AG08395 (cell line): ENCODE results near the gene ABI3BP.

Source experiments
- DNase-seq: peaks from one replicate; pipeline ENCODE4 v3.0.0; 2012; ENCODE audit warnings: mixed read lengths, low spot score

The ABI3BP gene

GRCh38 chr3:100730524-100730923, 262.7 kb downstream of the ABI3BP start:
- DNase-seq: no peak

GRCh38 chr3:100726706-100727105, 266.5 kb downstream of the ABI3BP start:
- no peak for DNase-seq

GRCh38 chr3:100725935-100726513, 267.2 kb downstream of the ABI3BP start:
- no peak for DNase-seq

- DNase-seq: no peak
Measured at GRCh38 chr3:100720426-100720825, 272.8 kb downstream of the ABI3BP start.

GRCh38 chr3:100719136-100719535, 274.1 kb downstream of the ABI3BP start:
- DNase-seq: peak; percentile 6

- DNase-seq: no peak
Measured at GRCh38 chr3:100717637-100718487, 275.4 kb downstream of the ABI3BP start.

GRCh38 chr3:100717063-100717462, 276.2 kb downstream of the ABI3BP start:
- no peak for DNase-seq

- no peak for DNase-seq
Measured at GRCh38 chr3:100715176-100715575, 278.0 kb downstream of the ABI3BP start.

- DNase-seq: peak; percentile 71
Measured at GRCh38 chr3:100710261-100710968, 282.8 kb downstream of the ABI3BP start.

GRCh38 chr3:100709842-100710260, 283.4 kb downstream of the ABI3BP start:
- peak; percentile 17 for DNase-seq

- DNase-seq: peak; percentile 100
Measured at GRCh38 chr3:100708989-100709841, 284.0 kb downstream of the ABI3BP start, which contains the start of gene TFG. TSS of gene TFG (plus strand) at chr3:100709494. CDS start at chr3:100713686, 4,192 bp downstream.

- DNase-seq: no peak
Measured at GRCh38 chr3:100708644-100708988, 284.6 kb downstream of the ABI3BP start.

GRCh38 chr3:100706365-100706764, 286.9 kb downstream of the ABI3BP start:
- no peak for DNase-seq

GRCh38 chr3:100703865-100704264, 289.4 kb downstream of the ABI3BP start:
- no peak for DNase-seq

GRCh38 chr3:100702980-100703345, 290.3 kb downstream of the ABI3BP start:
- DNase-seq: no peak

- no peak for DNase-seq
Measured at GRCh38 chr3:100702082-100702979, 290.9 kb downstream of the ABI3BP start.

- no peak for DNase-seq
Measured at GRCh38 chr3:100700708-100701107, 292.5 kb downstream of the ABI3BP start.
